Measurements from ENCODE around the gene GIT1.

GIT1 gene

GRCh38 chr17:29592850-29593551 lies 3.6 kb upstream of the GIT1 start, which contains the start of gene ANKRD13B:
Gene ANKRD13B, plus strand, starts transcription at chr17:29593132. Its CDS starts 490 bp downstream, at chr17:29593622.
- peak; percentile 74 for DNase-seq

GRCh38 chr17:29591737-29592608 lies 2.5 kb upstream of the GIT1 start:
- peak; percentile 95 for DNase-seq

- peak; percentile 83 for DNase-seq
Measured at GRCh38 chr17:29591146-29591736, 1.8 kb upstream of the GIT1 start.

GRCh38 chr17:29590411-29591145 lies 1.1 kb upstream of the GIT1 start:
- peak; percentile 55 for DNase-seq

GRCh38 chr17:29588562-29589411 lies 661 bp downstream of the GIT1 start:
- peak; percentile 45 for DNase-seq

GRCh38 chr17:29588017-29588561 lies 1.4 kb downstream of the GIT1 start:
- DNase-seq = peak; percentile 25

- DNase-seq = no peak
Measured at GRCh38 chr17:29587591-29587990, 1.9 kb downstream of the GIT1 start.

GRCh38 chr17:29586676-29587469 lies 2.6 kb downstream of the GIT1 start:
- peak; percentile 17 for DNase-seq

GRCh38 chr17:29585080-29585751 lies 4.2 kb downstream of the GIT1 start:
- peak; percentile 29 for DNase-seq

- DNase-seq = peak; percentile 23
Measured at GRCh38 chr17:29584452-29585079, 4.9 kb downstream of the GIT1 start.

- no peak for DNase-seq
Measured at GRCh38 chr17:29583324-29584248, 5.9 kb downstream of the GIT1 start.

GRCh38 chr17:29582772-29583171 lies 6.7 kb downstream of the GIT1 start:
- peak; percentile 28 for DNase-seq

- DNase-seq = peak; percentile 17
Measured at GRCh38 chr17:29582254-29582765, 7.1 kb downstream of the GIT1 start.

- peak; percentile 19 for DNase-seq
Measured at GRCh38 chr17:29581583-29582253, 7.7 kb downstream of the GIT1 start.

- peak; percentile 84 for DNase-seq
Measured at GRCh38 chr17:29579866-29580771, 9.3 kb downstream of the GIT1 start.

Data from right hindlimb (tissue), 1 donor.